ENCODE results near the gene LYG2.

GRCh38 chr2:99238599-99238998, 16.9 kb downstream of the LYG2 start:
- TF ChIP-seq ZNF211 (tag by site-specific recombination; IDR thresholded peaks at IDR 0.05; ENCODE audit: low read depth) (no peak), REST (tag by site-specific recombination; IDR thresholded peaks at IDR 0.05) (no peak), ZNF645 (tag by site-specific recombination; IDR thresholded peaks at IDR 0.05) (no peak), ZNF394 (tag by site-specific recombination; IDR thresholded peaks at IDR 0.05; ENCODE audit: borderline replicate concordance) (no peak), KLF7 (tag by site-specific recombination; IDR thresholded peaks at IDR 0.05; ENCODE audit: borderline replicate concordance) (no peak), ZNF266 (tag by site-specific recombination; IDR thresholded peaks at IDR 0.05; ENCODE audit: low read depth) (no peak), ZSCAN16 (tag by site-specific recombination; IDR thresholded peaks at IDR 0.05) (no peak), ZNF791 (tag by site-specific recombination; IDR thresholded peaks at IDR 0.05) (no peak), ZNF585B (tag by site-specific recombination; IDR thresholded peaks at IDR 0.05) (no peak)

All from HEK293 (cell line).